Measurements from ENCODE around the gene TAS2R42.

Gene TAS2R42

GRCh38 chr12:11143352-11143751, 43.4 kb downstream of the TAS2R42 start:
- DNase-seq: no peak

GRCh38 chr12:11136075-11136474, 50.7 kb downstream of the TAS2R42 start:
- DNase-seq: no peak

Data from NCI-H526 (cell line).